ENCODE results near the gene BRSK2.

The BRSK2 gene

DNA sequence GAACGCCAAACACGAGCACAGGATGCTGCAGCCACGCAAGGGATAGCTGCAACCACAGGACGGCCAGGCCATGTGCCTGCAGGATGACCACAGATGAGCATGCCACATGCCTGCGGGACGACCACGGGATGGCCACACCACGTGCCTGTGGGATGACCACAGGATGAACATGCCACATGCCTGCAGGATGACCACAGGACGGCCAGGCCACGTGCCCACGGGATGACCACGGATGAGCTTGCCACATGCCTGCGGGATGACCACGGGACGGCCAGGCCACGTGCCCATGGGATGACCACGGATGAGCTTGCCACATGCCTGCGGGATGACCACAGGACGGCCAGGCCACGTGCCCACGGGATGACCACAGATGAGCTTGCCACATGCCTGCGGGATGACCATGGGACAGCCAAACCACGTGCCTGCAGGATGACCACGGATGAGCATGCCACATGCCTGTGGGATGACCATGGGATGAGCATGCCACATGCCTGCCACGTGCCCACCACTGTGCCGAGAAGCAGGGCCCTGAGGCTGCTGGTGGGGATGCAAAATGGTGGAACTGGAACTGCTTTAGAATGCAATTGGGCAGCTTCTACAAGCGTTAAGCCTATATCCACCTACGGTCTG, 109.6 kb downstream of the BRSK2 start:
- TF ChIP-seq ZNF555 (tag by site-specific recombination; conservative IDR thresholded peaks at IDR 0.05) (no peak), ZFP69B (tag by site-specific recombination; IDR thresholded peaks at IDR 0.05) (no peak), ZNF350 (tag by site-specific recombination; IDR thresholded peaks at IDR 0.05) (no peak), ZNF174 (tag by site-specific recombination; IDR thresholded peaks at IDR 0.05) (no peak), HOXC10 (CRISPR knock-in tag; IDR thresholded peaks at IDR 0.05) (no peak), ZNF184 (tag by site-specific recombination; IDR thresholded peaks at IDR 0.05) (no peak), ZNF2 (tag by site-specific recombination; IDR thresholded peaks at IDR 0.05) (no peak), ZNF404 (tag by site-specific recombination; IDR thresholded peaks at IDR 0.05) (no peak), ZNF707 (tag by site-specific recombination; IDR thresholded peaks at IDR 0.05) (no peak), ZNF311 (tag by site-specific recombination; IDR thresholded peaks at IDR 0.05; ENCODE audit: borderline replicate concordance) (no peak), ZNF433 (tag by site-specific recombination; IDR thresholded peaks at IDR 0.05; ENCODE audit: low read depth) (no peak), ZNF423 (tag by site-specific recombination; IDR thresholded peaks at IDR 0.05) (no peak), YY2 (tag by site-specific recombination; IDR thresholded peaks at IDR 0.05) (no peak), KLF7 (tag by site-specific recombination; IDR thresholded peaks at IDR 0.05; ENCODE audit: borderline replicate concordance) (no peak), ZNF677 (tag by site-specific recombination; IDR thresholded peaks at IDR 0.05) (no peak)
- TF ChIP-seq, protein P1, sequence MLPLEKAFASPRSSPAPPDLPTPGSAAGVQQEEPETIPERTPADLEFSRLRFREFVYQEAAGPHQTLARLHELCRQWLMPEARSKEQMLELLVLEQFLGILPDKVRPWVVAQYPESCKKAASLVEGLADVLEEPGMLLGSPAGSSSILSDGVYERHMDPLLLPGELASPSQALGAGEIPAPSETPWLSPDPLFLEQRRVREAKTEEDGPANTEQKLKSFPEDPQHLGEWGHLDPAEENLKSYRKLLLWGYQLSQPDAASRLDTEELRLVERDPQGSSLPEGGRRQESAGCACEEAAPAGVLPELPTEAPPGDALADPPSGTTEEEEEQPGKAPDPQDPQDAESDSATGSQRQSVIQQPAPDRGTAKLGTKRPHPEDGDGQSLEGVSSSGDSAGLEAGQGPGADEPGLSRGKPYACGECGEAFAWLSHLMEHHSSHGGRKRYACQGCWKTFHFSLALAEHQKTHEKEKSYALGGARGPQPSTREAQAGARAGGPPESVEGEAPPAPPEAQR (tag by site-specific recombination; IDR thresholded peaks at IDR 0.05) = no peak
- TF ChIP-seq, protein P2, sequence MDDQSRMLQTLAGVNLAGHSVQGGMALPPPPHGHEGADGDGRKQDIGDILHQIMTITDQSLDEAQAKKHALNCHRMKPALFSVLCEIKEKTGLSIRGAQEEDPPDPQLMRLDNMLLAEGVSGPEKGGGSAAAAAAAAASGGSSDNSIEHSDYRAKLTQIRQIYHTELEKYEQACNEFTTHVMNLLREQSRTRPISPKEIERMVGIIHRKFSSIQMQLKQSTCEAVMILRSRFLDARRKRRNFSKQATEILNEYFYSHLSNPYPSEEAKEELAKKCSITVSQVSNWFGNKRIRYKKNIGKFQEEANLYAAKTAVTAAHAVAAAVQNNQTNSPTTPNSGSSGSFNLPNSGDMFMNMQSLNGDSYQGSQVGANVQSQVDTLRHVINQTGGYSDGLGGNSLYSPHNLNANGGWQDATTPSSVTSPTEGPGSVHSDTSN (CRISPR knock-in tag; IDR thresholded peaks at IDR 0.05) = no peak
- TF ChIP-seq, protein P3, sequence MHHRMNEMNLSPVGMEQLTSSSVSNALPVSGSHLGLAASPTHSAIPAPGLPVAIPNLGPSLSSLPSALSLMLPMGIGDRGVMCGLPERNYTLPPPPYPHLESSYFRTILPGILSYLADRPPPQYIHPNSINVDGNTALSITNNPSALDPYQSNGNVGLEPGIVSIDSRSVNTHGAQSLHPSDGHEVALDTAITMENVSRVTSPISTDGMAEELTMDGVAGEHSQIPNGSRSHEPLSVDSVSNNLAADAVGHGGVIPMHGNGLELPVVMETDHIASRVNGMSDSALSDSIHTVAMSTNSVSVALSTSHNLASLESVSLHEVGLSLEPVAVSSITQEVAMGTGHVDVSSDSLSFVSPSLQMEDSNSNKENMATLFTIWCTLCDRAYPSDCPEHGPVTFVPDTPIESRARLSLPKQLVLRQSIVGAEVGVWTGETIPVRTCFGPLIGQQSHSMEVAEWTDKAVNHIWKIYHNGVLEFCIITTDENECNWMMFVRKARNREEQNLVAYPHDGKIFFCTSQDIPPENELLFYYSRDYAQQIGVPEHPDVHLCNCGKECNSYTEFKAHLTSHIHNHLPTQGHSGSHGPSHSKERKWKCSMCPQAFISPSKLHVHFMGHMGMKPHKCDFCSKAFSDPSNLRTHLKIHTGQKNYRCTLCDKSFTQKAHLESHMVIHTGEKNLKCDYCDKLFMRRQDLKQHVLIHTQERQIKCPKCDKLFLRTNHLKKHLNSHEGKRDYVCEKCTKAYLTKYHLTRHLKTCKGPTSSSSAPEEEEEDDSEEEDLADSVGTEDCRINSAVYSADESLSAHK (tag by site-specific recombination; IDR thresholded peaks at IDR 0.05) = no peak
- TF ChIP-seq, protein P4, sequence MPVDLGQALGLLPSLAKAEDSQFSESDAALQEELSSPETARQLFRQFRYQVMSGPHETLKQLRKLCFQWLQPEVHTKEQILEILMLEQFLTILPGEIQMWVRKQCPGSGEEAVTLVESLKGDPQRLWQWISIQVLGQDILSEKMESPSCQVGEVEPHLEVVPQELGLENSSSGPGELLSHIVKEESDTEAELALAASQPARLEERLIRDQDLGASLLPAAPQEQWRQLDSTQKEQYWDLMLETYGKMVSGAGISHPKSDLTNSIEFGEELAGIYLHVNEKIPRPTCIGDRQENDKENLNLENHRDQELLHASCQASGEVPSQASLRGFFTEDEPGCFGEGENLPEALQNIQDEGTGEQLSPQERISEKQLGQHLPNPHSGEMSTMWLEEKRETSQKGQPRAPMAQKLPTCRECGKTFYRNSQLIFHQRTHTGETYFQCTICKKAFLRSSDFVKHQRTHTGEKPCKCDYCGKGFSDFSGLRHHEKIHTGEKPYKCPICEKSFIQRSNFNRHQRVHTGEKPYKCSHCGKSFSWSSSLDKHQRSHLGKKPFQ (tag by site-specific recombination; IDR thresholded peaks at IDR 0.05) = no peak
- POLR2A ChIA-PET = interaction anchor here (0.7 kb wide), 1 partner anchor 319 kb away, joined by 3 read pairs; no protein-coding TSS in a partner anchor
- no peak overlapping the region for H3K4me3 ChIP-seq (ENCODE audit: low read depth, low read length)
- no peak overlapping the region for H3K27ac ChIP-seq (ENCODE audit: extremely low read depth, low read depth, low read length)
- H3K36me3 ChIP-seq (ENCODE audit: control insufficient read depth in 2 of 2, insufficient read depth in 1 of 2, low read length in 2 of 2) = peaks cover 0 to 4% of the 10 kb centered on the region in 2 experiments; a peak in 1 of 3 replicates
- H3K4me1 ChIP-seq (ENCODE audit: control insufficient read depth, insufficient read depth, low read length) = no peaks in the 10 kb centered on the region
- CTCF ChIA-PET = no interaction called here
- H3K9me3 ChIP-seq (ENCODE audit: control insufficient read depth, insufficient read depth, low read depth, low read length) = no peaks in the 10 kb centered on the region

DNA sequence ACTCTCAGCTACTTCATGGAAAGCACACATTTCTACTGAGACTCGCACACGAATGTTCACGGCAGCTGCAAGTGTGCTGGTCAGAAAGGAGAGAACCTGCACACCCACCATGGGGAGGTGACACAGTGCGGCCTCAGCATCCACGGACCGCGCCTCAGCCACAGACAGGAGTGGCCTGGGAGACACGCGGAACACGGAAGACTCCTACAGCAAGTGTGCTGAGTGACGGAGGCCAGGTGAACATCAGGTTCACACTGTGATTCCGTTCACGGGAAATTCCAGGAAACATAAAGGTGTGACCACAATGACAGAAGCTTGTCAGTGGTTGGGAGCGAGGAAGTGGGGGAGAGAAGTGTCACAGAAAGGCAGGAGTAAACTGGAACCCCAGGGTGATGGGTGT, 110.2 kb downstream of the BRSK2 start:
- Histone ChIP-seq H3K36me3 (ENCODE audit: control insufficient read depth in 2 of 2, insufficient read depth in 1 of 2, low read length in 2 of 2) (peaks cover 0 to 4% of the 10 kb centered on the region in 2 experiments; a peak in 1 of 3 replicates), H3K4me1 (ENCODE audit: control insufficient read depth, insufficient read depth, low read length) (no peaks in the 10 kb centered on the region), H3K4me3 (ENCODE audit: low read depth, low read length) (no peak overlapping the region), H3K27ac (ENCODE audit: extremely low read depth, low read depth, low read length) (no peak overlapping the region), H3K9me3 (ENCODE audit: control insufficient read depth, insufficient read depth, low read depth, low read length) (no peaks in the 10 kb centered on the region)
- ChIA-PET POLR2A (interaction anchor here (0.7 kb wide), 1 partner anchor 319 kb away, joined by 3 read pairs; no protein-coding TSS in a partner anchor), CTCF (no interaction called here)
- TF ChIP-seq, protein P5, sequence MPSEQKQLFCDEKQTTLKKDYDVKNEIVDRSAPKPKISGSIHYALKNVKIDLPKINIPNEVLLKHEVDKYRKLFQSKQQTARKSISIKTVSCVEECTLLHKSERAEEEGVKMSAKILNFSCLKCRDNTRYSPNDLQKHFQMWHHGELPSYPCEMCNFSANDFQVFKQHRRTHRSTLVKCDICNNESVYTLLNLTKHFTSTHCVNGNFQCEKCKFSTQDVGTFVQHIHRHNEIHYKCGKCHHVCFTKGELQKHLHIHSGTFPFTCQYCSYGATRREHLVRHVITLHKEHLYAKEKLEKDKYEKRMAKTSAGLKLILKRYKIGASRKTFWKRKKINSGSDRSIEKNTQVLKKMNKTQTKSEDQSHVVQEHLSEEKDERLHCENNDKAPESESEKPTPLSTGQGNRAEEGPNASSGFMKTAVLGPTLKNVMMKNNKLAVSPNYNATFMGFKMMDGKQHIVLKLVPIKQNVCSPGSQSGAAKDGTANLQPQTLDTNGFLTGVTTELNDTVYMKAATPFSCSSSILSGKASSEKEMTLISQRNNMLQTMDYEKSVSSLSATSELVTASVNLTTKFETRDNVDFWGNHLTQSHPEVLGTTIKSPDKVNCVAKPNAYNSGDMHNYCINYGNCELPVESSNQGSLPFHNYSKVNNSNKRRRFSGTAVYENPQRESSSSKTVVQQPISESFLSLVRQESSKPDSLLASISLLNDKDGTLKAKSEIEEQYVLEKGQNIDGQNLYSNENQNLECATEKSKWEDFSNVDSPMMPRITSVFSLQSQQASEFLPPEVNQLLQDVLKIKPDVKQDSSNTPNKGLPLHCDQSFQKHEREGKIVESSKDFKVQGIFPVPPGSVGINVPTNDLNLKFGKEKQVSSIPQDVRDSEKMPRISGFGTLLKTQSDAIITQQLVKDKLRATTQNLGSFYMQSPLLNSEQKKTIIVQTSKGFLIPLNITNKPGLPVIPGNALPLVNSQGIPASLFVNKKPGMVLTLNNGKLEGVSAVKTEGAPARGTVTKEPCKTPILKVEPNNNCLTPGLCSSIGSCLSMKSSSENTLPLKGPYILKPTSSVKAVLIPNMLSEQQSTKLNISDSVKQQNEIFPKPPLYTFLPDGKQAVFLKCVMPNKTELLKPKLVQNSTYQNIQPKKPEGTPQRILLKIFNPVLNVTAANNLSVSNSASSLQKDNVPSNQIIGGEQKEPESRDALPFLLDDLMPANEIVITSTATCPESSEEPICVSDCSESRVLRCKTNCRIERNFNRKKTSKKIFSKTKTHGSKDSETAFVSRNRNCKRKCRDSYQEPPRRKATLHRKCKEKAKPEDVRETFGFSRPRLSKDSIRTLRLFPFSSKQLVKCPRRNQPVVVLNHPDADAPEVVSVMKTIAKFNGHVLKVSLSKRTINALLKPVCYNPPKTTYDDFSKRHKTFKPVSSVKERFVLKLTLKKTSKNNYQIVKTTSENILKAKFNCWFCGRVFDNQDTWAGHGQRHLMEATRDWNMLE (tag by site-specific recombination; conservative IDR thresholded peaks at IDR 0.05; ENCODE audit: low read depth) = no peak
- TF ChIP-seq, protein P6, sequence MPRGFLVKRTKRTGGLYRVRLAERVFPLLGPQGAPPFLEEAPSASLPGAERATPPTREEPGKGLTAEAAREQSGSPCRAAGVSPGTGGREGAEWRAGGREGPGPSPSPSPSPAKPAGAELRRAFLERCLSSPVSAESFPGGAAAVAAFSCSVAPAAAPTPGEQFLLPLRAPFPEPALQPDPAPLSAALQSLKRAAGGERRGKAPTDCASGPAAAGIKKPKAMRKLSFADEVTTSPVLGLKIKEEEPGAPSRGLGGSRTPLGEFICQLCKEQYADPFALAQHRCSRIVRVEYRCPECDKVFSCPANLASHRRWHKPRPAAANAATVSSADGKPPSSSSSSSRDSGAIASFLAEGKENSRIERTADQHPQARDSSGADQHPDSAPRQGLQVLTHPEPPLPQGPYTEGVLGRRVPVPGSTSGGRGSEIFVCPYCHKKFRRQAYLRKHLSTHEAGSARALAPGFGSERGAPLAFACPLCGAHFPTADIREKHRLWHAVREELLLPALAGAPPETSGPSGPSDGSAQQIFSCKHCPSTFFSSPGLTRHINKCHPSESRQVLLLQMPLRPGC (tag by site-specific recombination; IDR thresholded peaks at IDR 0.05) = no peak
- TF ChIP-seq ZNF530 (tag by site-specific recombination; IDR thresholded peaks at IDR 0.05; ENCODE audit: low read depth) = no peak

Measured in HEK293 (cell line).